CD4-positive, alpha-beta T cell (primary cell): Measurements from ENCODE around the gene ZNF444. TPM values are rescaled to one million over a fixed set of nuclear protein-coding genes. Genes with fewer than 3 reads are reported as not detected.

ENCODE experiments used
- ATAC-seq: fragments of 200-7000 bp; cut with Tn5 transposase; one replicate; pipeline ENCODE4 v1.10.0; 2022; ENCODE audit warnings: mild to moderate bottlenecking; ENCODE audit not compliant: poor library complexity
- CTCF ChIA-PET: fragments of 350-600 bp; sonication (Branson Sonifier 250); formaldehyde crosslinking; loops from one replicate; lab custom pipeline; 2021; ENCODE audit warnings: antibody characterized with exemption, inconsistent platforms; lab: Charles Lee
- POLR2A ChIA-PET: fragments of 350-600 bp; sonication (Branson Sonifier 250); formaldehyde crosslinking; loops from one replicate; lab custom pipeline; 2021; ENCODE audit warnings: antibody characterized with exemption, inconsistent platforms; lab: Charles Lee
- DNase-seq, 14 experiments: peaks; one replicate each; pipeline ENCODE4 v3.0.0-alpha.2; 2013 to 2020; ENCODE audit warnings: mixed read lengths in 2 of 14
- H3K27ac ChIP-seq, 2 donors: one replicate each; pipeline versions ENCODE4 v1.5.1 to v1.7.0; 2013; ENCODE audit warnings: low read length in 2 of 2, low read depth in 1 of 2, mild to moderate bottlenecking in 1 of 2
- H3K27me3 ChIP-seq, 2 experiments: 1 replicate in 1 of 2; 2 replicates in 1 of 2; pipeline versions ENCODE4 v1.6.1 to v1.7.0; 2013; ENCODE audit warnings: low read length in 2 of 2, control low read depth in 1 of 2, mild to moderate bottlenecking in 1 of 2, moderate library complexity in 1 of 2; ENCODE audit not compliant: insufficient read depth in 2 of 2, control insufficient read depth in 1 of 2
- H3K36me3 ChIP-seq: one replicate; pipeline ENCODE4 v1.6.1; 2013; ENCODE audit warnings: low read length, control low read depth; ENCODE audit not compliant: insufficient read depth
- H3K4me1 ChIP-seq: one replicate; pipeline ENCODE4 v1.6.1; 2013; ENCODE audit warnings: low read length, control low read depth; ENCODE audit not compliant: insufficient read depth
- H3K4me3 ChIP-seq: one replicate; pipeline ENCODE4 v1.5.1; 2013; ENCODE audit warnings: mild to moderate bottlenecking, low read length, moderate library complexity
- H3K9me3 ChIP-seq, 2 experiments: 1 replicate in 1 of 2; 2 replicates in 1 of 2; pipeline versions ENCODE4 v1.6.1 to v1.7.0; 2013; ENCODE audit warnings: low read length in 2 of 2, mild to moderate bottlenecking in 2 of 2, control low read depth in 1 of 2, moderate library complexity in 1 of 2; ENCODE audit not compliant: control insufficient read depth in 1 of 2, insufficient read depth in 1 of 2
- H3K27ac Mint-ChIP-seq: one replicate; pipeline ENCODE4 v1.8.0; 2020; ENCODE audit warnings: mixed read lengths
- H3K27me3 Mint-ChIP-seq: one replicate; pipeline ENCODE4 v1.8.0; 2021; ENCODE audit warnings: mixed read lengths
- H3K36me3 Mint-ChIP-seq: one replicate; pipeline ENCODE4 v1.8.0; 2021; ENCODE audit warnings: low read depth, mixed read lengths
- H3K4me1 Mint-ChIP-seq: one replicate; pipeline ENCODE4 v1.8.0; 2021; ENCODE audit warnings: low read depth, mixed read lengths
- H3K4me3 Mint-ChIP-seq: one replicate; pipeline ENCODE4 v1.8.0; 2020; ENCODE audit warnings: mild to moderate bottlenecking, mixed read lengths
- H3K9me3 Mint-ChIP-seq: one replicate; pipeline ENCODE4 v1.8.0; 2020; ENCODE audit warnings: mixed read lengths
- intact Hi-C, 2 experiments: fragments of 100-400 bp; cut with DNase I in 1 of 2; cut with micrococcal nuclease in 1 of 2; formaldehyde crosslinking; loops; one replicate each; pipeline versions ENCODE4 v1.15.1 to v1.9.0; 2023 to 2025; cut with DNase I, micrococcal nuclease
- total RNA-seq, 174 experiments: library from RNA in 2 of 174; stranded (reverse) in 2 of 174; gene quantifications; one replicate each; pipeline ENCODE4 v1.2.3 and lab custom pipeline; 2021 to 2026
- TF ChIP-seq, protein P1 (sequence below): fragments of 200-600 bp; IDR thresholded peaks from one replicate; pipeline ENCODE4 v1.8.0; 2022; ENCODE audit warnings: antibody characterized with exemption, mild to moderate bottlenecking

The ZNF444 gene
- total RNA-seq, 2 experiments from 2014 or later = 13.5 TPM

DNA sequence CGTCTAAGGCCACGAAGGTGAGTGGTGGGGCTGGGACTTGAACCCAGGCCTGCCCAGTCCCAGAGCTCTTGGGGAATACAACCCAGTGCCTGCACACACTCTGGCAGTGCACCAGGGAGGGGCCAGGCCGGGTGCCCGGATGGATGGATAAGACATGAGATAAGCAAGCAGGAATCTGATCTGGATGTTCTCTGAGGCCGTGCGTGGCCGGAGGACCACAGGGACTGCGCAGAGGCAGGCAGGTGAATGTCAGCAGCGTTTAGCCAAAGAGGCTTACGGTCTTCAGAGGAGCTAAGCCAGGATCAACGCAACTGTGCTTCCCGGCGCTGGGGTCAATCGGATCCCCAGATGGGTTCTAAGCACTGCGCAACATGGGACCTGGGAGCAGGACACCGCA, 21.5 kb upstream of the ZNF444 start:
- TF ChIP-seq, protein P1, sequence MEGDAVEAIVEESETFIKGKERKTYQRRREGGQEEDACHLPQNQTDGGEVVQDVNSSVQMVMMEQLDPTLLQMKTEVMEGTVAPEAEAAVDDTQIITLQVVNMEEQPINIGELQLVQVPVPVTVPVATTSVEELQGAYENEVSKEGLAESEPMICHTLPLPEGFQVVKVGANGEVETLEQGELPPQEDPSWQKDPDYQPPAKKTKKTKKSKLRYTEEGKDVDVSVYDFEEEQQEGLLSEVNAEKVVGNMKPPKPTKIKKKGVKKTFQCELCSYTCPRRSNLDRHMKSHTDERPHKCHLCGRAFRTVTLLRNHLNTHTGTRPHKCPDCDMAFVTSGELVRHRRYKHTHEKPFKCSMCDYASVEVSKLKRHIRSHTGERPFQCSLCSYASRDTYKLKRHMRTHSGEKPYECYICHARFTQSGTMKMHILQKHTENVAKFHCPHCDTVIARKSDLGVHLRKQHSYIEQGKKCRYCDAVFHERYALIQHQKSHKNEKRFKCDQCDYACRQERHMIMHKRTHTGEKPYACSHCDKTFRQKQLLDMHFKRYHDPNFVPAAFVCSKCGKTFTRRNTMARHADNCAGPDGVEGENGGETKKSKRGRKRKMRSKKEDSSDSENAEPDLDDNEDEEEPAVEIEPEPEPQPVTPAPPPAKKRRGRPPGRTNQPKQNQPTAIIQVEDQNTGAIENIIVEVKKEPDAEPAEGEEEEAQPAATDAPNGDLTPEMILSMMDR = no peak
- peak overlapping the region; percentile 77 to 84 for H3K27ac ChIP-seq
- Mint-ChIP-seq H3K4me1 (peaks cover 65% of the 10 kb centered on the region), H3K36me3 (peaks cover 10% of the 10 kb centered on the region), H3K4me3 (peak overlapping the region; percentile 92), H3K9me3 (no peaks in the 10 kb centered on the region), H3K27me3 (no peaks in the 10 kb centered on the region), H3K27ac (peak overlapping the region; percentile 83)
- H3K4me3 ChIP-seq = peak overlapping the region; percentile 56
- peaks cover 49% of the 10 kb centered on the region for H3K4me1 ChIP-seq
- no peaks in the 10 kb centered on the region for H3K27me3 ChIP-seq
- intact Hi-C loops = no loop called here
- ATAC-seq (no peak), DNase-seq (peak in 1 of 14 experiments; percentile 22)
- CTCF ChIA-PET = no interaction called here
- POLR2A ChIA-PET = interaction anchor here (1.4 kb wide), 1 partner anchor 21 kb away, joined by 5 read pairs; the partner anchor contains the start of gene ZNF444
- H3K9me3 ChIP-seq = no peaks in the 10 kb centered on the region
- no peaks in the 10 kb centered on the region for H3K36me3 ChIP-seq

DNA sequence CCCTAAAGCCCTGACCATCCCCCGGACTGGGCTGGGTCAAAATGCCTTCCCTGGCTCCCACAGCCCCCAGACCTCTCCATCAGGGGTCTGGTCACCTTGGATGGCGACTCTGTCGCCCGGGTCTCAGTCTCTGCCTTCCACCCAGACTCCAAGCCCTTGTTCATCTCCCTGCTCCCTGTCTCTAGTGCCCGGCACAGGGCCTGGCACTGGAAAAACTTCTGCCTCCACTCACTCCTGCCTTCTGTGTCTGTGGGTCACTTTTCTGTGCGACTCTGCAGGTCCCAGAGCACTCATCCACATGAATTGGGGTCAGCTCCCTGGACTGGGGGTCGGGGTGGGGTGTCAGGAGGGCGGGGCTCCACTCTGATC, 21.1 kb upstream of the ZNF444 start:
- Mint-ChIP-seq H3K4me3 (peak overlapping the region; percentile 92), H3K27me3 (no peaks in the 10 kb centered on the region), H3K27ac (peak overlapping the region; percentile 83), H3K9me3 (no peaks in the 10 kb centered on the region), H3K4me1 (peaks cover 65% of the 10 kb centered on the region), H3K36me3 (peaks cover 6% of the 10 kb centered on the region)
- no peak for DNase-seq
- Histone ChIP-seq H3K4me1 (peaks cover 49% of the 10 kb centered on the region), H3K27me3 (no peaks in the 10 kb centered on the region), H3K27ac (peak overlapping the region; percentile 77 to 84), H3K4me3 (peak overlapping the region; percentile 56), H3K36me3 (no peaks in the 10 kb centered on the region), H3K9me3 (no peaks in the 10 kb centered on the region)
- intact Hi-C loops = no loop called here
- POLR2A ChIA-PET = no interaction called here
- TF ChIP-seq, protein P1 = no peak
- no peak for ATAC-seq
- CTCF ChIA-PET = no interaction called here

DNA sequence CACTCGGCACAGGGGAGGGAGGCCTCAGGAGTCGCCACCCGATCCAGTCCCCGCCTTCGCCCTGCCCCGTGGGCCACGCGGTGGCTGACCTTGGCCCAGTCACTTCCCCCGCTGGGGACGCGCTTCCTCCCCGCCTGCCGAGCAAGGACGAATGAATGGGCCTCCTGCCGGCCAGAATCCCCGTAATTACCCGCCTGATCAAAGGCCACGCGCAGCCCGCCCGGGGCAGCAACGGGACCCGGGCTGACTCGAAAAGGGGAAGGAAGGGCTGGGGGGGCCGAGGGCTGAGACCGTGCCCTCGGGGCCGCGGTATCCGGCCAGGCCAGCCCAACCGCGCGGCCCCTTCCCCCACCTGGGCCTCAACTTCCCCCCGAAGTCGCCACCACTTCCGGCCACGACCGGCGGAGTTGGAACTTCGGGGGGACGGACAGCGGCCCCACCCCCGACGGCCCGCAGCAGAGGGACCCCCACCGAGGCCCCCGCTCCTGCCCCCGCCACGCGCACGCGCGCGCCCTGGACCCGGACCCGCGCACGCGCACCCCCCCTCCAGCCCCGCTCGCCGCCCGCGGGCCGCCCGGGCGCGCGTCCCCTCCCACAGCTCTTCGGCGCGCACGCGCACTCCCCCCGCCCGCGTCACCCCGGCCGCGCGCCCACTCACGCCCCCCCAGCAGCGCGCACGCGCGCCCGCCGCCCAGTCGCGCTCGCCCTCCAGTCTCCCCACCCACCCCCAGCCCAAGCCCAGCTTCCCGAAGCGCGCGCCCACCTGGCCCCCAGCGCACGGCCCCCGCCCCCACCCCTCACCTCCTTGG, 20.5 kb upstream of the ZNF444 start:
- ChIA-PET POLR2A (interaction anchor here (0.7 to 2.4 kb wide), 7 partner anchors 8 to 1983 kb away, joined by 3 to 37 read pairs (median 3); partner anchors contain the start of genes CNOT3, MBOAT7, ZNF444 and ZSCAN5A), CTCF (no interaction called here)
- peak; percentile 32 for ATAC-seq
- Mint-ChIP-seq H3K27me3 (no peaks in the 10 kb centered on the region), H3K9me3 (no peaks in the 10 kb centered on the region), H3K4me1 (peaks cover 67% of the 10 kb centered on the region), H3K4me3 (peak overlapping the region; percentile 98), H3K36me3 (peaks cover 6% of the 10 kb centered on the region), H3K27ac (peak overlapping the region; percentile 96)
- intact Hi-C loops = loop anchor here (1.0 kb wide), 2 partner anchors 21 to 195 kb away; partner anchors contain the start of gene ZNF444 (in 2 of the 2)
- peak overlapping the region; percentile 92 to 98 for H3K27ac ChIP-seq
- H3K36me3 ChIP-seq = no peaks in the 10 kb centered on the region
- H3K4me3 ChIP-seq = peak overlapping the region; percentile 73
- H3K9me3 ChIP-seq = no peaks in the 10 kb centered on the region
- TF ChIP-seq, protein P1 = peak; percentile 17
- DNase-seq = peak; percentile 53 to 93 (median 76)
- peaks cover 51% of the 10 kb centered on the region for H3K4me1 ChIP-seq
- H3K27me3 ChIP-seq = no peaks in the 10 kb centered on the region
